Kidney glomerular epithelial cell (primary cell): ENCODE measurements around the gene KIF18A.

ENCODE experiments used
- DNase-seq: peaks from one replicate; lab custom pipeline; 2025; lab: John Stamatoyannopoulos, UW

The KIF18A gene

DNA sequence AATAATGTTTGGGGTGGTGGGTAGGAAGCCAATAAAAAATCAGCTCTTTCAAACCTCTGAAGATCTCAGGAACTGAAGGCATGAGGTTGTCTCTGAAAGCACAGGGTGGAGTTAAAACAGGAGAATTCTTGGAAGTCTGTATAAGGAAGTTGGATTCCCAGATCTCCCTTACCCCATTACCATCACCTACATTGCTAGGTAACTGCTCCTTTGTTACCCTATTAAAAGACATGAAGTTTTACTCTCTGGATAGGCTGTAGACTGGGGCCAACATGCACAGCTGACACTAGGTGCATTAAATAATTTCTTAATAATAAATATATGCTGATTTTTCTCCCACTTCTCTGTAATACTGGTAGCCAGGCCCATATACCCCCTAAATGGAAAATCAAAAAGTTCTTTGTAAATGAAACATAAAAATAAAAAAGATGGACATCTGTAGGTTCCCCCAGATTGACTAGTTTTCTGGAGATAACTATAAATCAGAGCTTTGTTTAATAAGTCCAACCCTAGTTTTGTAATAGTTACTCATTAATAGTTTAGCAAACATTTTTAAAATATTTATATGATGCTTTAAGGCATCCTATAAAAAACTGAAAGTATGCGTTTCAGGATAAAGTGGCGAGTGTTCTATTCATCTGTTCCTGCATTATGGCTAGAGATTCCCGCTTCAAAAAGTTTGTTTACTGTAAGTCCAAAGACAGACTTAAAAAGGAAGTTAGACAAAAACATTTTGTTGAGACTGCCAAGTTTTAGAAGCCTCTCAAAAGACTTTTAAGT, 63.8 kb downstream of the KIF18A start:
- DNase-seq: no peak

DNA sequence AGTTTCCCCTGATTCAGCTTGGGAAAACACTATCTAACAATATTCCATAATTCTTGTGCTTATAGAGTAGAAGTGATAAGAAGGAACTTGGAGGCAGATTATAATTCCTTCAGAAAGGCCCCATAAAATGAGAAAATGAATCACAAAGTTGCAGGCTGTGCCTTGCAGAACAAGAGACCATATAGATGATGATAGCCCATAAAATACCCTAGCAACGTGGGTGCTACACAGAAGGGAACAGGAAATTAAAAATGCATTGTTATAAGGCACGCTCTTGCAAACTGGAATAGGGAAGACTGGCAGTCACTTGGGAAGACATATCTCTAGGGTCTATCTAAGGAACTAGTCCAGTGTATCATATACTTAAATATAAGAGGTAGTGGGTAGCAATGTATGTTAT, 67.6 kb downstream of the KIF18A start:
- DNase-seq: no peak

DNA sequence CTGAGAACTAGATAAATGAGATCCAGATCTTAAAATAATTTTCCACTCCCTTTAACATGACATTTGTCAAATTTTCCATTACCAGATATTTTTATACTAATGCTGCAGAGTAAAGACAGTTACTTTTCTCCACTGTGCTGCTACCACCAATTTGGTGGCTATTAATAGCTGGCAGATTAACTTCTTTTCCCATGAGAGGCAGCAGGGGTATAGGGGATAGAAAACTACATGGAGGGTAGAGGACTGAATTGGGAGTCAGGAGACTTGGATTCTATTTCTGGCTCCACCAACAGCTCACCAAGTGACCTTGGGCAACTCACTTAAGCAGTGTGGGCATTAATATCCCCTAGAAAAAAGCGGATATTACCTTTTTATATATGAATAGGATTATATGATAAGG, 69.2 kb downstream of the KIF18A start:
- no peak for DNase-seq

DNA sequence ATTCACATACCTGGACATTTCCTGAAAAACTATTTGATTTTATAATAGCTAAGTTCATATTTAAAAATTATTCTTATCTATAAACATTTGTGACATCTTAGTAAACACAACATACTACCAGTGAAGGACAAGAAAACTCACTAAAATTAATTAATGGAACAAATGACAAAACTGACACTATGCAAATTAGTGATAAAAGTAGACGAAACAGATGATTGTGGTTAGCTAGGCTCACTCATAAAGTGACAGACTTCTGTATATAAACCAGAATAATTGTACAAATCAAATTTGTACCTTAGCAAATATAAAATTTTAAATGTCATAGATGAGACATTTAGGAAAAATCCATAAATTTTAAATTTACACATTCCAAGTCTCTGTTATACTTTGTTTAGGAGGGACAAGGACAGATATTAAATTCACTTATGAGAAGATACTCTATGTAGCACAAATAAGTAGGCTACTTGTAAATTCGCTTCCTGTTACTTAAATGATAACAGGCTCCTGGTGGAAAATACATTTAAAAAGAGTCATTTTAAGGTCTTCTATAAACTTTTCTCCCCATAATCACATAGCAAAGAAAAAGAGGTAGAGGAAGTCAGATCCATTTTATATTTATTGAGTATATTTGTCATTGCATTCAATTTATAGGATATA, 81.2 kb downstream of the KIF18A start:
- DNase-seq: no peak

DNA sequence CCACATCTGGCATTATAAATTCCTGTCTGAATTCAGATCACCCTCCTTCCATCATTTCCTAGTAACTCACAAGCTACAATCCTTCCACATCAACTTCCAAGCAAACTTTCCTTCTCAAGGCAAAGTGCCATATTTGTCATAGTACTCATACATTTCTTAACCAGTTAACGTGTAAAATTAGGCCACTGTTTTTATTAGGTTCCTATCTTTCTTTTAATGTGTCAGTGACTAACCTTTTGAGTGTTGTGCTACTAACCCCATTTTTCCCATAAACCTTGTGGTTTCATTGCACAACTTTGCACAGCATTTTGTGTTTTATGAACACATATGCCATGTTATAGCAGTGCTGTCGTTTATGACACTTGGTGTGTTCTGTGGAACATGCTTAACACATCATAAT, 90.1 kb downstream of the KIF18A start:
- DNase-seq: no peak

DNA sequence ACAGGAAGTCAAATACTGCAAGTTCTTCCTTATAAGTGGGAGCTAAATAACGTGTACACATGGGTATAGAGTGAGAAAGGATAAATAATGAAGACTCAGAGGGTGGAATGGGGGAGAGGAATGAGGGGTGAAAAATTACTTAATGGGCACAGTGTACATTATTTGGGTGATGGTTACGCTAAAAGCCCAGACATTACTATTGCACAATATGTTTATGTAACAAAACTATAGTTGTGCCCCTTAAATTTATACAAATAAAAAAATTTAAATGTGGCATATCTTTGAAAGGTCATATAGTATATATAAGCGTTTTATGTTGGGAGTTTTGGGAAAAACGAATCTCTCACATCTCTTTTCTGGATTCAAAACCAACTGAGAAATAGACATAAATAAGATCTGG, 96.1 kb downstream of the KIF18A start:
- DNase-seq: no peak

DNA sequence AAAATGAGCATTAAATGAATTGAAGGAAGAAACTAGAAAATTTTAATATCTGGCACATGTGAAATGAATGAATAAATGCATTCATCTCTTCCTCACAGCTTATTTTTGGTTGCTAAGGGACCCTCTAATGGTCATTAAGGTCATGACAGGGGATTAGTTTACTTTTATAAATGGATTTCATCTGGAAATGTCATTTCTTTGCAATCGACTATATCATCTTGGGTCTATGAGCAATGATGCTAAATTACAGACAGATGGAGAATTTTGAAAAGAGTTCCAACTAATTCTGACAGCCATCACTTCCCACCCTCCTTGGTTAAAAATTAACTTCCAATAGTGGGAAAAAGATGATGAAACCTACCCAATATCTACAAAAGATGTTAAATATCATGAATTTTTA, 98.0 kb downstream of the KIF18A start:
- no peak for DNase-seq

DNA sequence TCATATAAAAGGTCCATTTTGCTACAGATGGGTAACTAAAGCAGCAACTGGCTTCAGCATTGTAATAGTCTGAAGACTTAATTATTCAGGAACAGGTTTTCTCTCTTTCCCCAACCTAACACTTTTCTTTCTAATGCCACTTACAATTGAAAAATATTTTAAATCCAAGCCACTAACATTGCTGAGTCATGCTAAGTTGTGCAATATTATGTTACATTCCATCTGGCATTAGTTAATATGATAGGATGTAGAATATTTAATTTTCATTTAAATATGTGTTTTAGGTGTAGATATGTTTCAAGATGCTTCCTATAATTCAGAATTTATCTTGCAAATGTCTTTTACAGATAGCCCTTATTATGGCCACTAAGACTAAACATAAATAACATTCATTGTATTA, 98.6 kb downstream of the KIF18A start:
- peak; percentile 10 for DNase-seq

DNA sequence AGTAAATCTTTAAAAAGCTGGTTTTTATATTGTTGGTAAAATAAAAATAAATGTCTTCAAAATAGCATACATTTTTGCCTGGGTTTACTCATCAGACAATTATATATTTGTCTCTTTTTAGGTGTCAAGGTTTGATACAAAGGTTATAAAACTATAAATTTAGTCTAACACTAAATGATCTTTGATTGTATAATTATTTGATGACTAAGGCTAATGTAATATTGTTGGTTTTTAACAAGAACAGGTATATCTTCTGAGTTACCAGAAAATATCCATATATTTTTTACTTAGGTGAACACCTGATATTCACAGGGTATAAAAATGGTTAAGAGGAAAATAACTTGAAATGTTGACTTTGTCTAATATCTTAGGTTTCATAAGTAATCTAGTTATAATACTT, 104.3 kb downstream of the KIF18A start:
- DNase-seq: no peak

DNA sequence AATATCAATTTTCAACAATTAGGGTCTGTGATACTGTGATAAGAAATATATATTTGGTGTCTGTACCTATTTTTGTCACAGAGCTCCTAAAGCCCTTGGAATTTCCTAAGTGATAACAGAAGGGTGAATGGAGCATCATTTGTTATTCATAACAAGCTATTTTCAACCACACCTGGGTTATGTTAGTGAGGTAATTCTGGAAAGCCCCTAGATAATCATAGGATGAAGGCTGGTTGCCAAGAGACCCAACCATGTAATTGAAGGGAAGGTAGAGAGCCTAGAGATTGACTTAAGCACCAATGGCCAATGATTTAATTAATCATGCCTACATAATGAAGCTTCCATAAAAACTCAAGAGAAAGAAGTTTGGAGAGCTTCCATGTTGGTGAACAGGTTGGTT, 109.4 kb downstream of the KIF18A start:
- no peak for DNase-seq

DNA sequence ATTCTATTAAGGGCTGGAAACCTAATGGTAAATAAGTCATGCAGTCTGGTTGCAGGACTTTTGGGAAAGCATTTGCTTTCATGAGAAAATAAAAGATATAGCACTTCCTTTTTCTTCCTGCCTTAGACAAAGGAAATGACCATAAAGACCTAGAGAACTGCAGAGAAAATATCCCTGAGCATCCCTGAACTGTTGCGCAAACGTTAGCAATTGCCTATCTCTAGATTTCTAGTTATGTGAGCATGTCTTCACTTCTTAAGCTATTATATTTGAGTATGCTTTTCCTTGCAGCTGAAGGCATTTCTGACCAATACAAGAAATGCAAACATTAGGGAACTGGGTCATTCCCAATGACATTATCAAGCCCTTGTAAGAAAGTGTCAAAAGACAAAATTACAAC, 110.6 kb downstream of the KIF18A start:
- no peak for DNase-seq

DNA sequence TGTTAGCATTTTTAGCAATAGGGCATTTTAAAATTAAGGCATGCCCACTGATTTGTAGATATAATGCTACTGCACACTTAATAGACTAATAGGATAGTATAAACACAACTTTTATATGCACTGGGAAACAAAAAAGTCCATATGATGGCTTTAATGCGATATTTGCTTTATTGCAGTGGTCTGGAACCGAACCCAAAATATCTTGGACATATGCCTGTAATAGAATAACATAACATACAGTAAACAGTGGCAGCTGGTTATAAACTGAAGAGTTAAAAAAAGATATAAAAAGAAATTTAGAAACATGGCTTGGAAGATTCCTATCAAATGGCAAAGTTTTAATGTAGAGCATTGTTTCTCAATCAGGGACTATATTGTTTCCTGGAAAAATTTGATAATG, 111.9 kb downstream of the KIF18A start:
- no peak for DNase-seq

DNA sequence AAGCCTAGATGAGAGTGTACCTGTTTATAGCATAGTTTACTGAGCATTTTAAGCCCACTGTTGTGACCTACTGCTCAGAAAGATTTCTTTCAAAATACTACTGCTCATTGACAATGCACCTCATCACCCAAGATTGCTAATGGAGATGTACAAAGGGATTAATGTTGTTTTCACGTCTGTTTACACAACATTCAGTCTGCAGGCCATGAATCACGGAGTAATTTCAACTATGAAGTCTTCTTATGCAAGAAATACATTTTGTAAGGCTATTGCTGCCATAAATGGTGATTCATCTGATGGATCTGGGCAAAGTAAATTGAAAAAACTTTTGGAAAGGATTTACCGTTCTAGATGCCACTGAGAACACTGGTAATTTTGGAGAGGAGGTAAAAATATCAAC, 112.9 kb downstream of the KIF18A start:
- no peak for DNase-seq

DNA sequence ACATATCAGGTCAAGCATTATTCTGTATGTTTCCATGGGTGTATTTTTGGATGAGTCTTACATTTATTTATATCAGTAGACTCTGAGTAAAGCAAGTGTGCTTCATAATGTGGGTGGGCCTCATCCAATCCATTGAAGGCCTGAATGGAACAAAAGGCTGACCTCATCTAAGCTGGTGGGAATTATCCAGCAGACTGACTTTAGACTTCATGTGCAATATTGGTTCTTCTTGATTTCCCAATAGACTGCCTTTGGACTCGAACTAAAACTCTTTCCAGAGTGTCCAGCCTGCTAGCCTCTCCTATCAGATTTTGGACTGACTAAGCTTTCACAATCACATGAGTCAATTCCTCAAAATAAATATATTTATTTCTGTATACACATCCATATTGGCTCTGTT, 116.2 kb downstream of the KIF18A start:
- no peak for DNase-seq

DNA sequence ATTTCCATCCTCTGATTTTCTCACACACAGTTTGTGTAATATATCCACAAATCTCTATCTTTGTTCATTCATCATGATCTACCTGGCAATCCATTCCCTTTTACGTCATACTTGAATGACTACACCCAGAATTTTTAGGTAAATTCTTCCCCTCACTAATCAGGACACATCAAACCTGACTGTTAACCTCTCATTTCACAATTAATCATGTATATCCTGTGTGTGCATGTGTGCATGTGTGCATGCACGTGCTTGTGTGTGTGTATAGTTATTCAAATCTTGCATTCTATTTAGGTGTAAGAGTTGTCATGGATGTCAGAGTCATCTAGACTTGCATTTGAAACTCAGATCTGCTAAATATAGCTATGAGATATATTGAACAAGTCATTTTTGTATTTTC, 130.4 kb downstream of the KIF18A start:
- DNase-seq: no peak

DNA sequence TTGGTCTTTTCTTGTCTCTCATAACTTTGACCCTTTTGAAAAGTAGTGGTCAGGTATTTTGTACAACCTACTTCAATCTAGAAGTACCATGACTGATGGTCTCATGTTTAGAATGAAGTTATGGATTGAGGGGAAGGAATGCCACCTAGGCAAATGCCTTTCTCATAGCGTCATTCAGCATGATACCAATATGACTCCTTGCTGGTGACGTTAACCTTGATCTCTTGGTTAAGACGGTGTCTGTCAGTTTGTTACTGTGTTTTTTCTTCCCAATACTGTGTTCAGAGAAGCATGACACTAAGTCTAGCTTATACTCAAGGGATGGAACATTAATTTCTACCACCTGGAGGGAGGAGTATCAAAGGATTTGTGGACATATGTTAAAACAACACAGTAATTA, 130.9 kb downstream of the KIF18A start:
- peak; percentile 84 for DNase-seq

DNA sequence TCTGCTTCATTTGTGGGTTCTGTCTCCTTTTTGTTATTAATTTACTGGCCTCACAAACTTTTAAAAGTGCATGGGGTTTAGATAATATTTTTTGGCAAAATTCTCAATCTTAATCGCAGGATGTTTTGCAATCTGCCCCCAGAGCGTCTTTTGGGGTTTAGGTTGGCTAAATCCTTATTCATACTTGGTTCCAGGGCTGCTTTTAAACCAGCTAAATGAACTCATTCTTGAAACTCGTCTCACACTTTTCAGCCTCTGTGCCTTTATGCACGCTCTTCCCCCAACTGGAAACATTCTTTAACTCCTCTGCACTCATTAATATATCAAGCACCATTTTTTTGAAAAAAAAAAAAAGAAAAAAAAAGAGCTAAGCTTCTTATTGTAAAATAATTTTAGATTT, 131.7 kb downstream of the KIF18A start:
- DNase-seq: no peak

DNA sequence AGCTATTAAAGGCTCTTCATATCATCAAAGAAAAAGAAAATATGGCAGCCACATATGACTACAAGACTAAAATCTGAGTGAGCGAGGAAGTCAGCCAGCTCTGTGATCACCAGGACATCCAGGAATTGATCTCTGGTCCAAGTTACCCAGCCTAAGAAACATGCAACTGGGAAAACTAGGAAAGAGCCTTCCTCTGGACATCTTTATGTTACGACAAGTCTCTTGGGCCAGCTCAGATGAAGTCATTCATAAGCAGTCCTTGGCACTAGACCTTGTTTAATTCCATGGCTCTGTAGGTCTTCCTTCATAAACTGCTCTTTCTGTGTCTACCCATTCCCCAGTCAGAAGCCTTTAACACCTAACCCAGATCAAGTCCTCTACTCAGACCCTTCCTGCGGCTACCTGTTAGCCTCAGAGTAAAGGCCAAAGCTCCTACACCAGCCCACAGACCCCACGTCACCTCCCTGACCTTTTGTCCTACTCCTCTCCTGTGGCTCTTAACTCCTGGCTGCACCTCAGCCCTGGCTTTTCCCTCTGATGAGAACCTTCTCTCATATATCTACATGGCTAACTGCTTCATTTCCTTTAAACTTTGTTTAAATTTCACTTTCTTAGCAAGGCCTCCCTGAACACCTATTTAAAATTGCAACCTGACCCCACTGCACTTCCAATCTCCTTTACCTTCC, 134.0 kb downstream of the KIF18A start:
- no peak for DNase-seq

DNA sequence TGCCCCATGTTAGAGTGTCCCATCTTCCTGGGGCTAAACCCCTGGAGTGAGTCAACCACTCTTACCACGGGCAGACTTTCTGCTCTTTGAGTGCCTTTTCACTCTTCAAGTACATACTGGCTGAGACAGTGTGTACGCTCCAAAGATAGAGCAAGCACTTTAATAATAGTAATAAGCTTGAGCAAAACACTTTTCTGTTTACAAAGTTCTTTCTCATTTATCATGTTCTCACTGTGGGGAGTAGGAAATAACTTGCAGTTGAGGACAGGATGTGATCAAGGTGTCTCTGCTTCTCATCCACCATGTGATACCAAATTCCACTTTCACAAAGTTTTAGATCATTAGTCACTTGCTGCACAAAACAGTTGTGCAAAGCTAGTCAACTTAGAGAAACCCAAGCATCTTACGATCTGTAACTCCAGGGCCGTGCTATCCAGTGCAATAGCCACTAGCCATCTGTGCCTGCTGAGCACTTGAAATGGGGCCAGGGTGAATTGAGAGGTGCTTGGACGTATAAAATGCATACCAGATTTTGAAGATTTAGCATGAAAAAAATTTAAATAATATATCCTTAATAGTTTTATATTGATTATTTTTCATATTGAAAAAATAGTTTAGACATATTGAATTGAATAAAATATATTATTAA, 135.3 kb downstream of the KIF18A start:
- DNase-seq: peak; percentile 3

DNA sequence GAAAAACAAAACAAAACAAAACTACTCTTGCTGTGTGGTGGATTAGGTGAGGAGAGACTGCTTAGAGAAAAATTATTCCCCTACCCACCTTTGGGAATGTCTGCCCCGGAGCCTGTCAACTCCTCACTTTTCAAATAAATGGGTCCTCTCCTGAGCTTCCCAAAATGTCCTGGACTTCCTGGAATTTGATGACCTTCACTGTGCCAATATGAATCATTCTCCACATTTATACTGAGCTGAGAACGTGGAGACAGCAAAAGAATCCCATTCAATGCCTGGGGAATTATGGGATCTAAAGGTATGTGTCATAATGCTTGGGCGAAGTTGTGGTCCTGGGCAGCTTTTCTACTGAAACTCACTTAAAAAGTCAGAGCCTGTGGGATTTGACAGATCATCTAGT, 136.8 kb downstream of the KIF18A start:
- no peak for DNase-seq
